ENCODE measurements around the gene HSP90AB1. TPM values are rescaled to one million over a fixed set of nuclear protein-coding genes. Genes with fewer than 3 reads are reported as not detected.

The HSP90AB1 gene
- total RNA-seq, 1 experiment from 2014 or later, result 967 TPM

GRCh38 chr6:44211284-44211683 lies 35.6 kb upstream of the HSP90AB1 start:
- H3K27me3 Mint-ChIP-seq (ENCODE audit: insufficient read depth, unreplicated experiment), result no peaks in the 10 kb centered on the region
- BruUV-seq (replicated peaks), result no TSS peak
- Histone ChIP-seq H3K4me3 (ENCODE audit: low read depth, low read length) (no peak overlapping the region), H3K4me1 (peaks cover 6% of the 10 kb centered on the region; the same call in 1 of the 2 replicates), H3K36me3 (ENCODE audit: control insufficient read depth, insufficient read depth, low read length) (no peaks in the 10 kb centered on the region), H3K9me3 (no peaks in the 10 kb centered on the region), H3K27me3 (replicated peaks; ENCODE audit: control insufficient read depth, insufficient read depth, low read length) (no peaks in the 10 kb centered on the region)
- TF ChIP-seq, protein P1, sequence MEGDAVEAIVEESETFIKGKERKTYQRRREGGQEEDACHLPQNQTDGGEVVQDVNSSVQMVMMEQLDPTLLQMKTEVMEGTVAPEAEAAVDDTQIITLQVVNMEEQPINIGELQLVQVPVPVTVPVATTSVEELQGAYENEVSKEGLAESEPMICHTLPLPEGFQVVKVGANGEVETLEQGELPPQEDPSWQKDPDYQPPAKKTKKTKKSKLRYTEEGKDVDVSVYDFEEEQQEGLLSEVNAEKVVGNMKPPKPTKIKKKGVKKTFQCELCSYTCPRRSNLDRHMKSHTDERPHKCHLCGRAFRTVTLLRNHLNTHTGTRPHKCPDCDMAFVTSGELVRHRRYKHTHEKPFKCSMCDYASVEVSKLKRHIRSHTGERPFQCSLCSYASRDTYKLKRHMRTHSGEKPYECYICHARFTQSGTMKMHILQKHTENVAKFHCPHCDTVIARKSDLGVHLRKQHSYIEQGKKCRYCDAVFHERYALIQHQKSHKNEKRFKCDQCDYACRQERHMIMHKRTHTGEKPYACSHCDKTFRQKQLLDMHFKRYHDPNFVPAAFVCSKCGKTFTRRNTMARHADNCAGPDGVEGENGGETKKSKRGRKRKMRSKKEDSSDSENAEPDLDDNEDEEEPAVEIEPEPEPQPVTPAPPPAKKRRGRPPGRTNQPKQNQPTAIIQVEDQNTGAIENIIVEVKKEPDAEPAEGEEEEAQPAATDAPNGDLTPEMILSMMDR (IDR thresholded peaks at IDR 0.05; ENCODE audit: insufficient read depth in 1 of 2, low read depth in 1 of 2, low read length in 1 of 2, severe bottlenecking in 1 of 2, unreplicated experiment in 1 of 2), result no peak
- intact Hi-C loops (cut with micrococcal nuclease; ENCODE audit: unreplicated experiment), result no loop called here
- ChIA-PET POLR2A (no interaction called here), CTCF (no interaction called here)
- H3K4me3 Mint-ChIP-seq (ENCODE audit: unreplicated experiment), result no peak overlapping the region
- no peaks in the 10 kb centered on the region for H3K36me3 Mint-ChIP-seq (ENCODE audit: insufficient read depth, unreplicated experiment)
- no peaks in the 10 kb centered on the region for H3K9me3 Mint-ChIP-seq (ENCODE audit: unreplicated experiment)
- H3K27ac Mint-ChIP-seq (ENCODE audit: unreplicated experiment), result no peak overlapping the region
- peaks cover 16% of the 10 kb centered on the region for H3K4me1 Mint-ChIP-seq (ENCODE audit: low read depth, unreplicated experiment)
- no peak for DNase-seq

DNA sequence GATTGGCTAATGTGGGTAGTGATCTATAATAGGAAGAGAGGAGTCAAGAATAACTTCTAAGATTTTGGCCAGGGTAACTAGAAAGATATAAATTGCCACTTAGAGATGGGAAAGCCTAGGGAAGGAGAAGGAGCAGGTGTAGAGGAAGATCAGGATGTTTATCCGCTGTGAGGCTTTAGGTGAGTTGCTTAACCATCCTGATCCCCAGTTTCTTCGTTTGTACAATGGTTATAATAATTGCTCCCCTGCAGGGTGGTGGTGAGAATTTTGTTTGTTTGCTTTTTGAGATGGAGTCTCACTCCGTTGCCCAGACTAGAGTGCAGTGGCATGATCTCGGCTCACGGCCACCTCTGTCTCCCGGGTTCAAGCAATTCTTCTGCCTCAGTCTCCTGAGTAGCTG lies 32.6 kb upstream of the HSP90AB1 start:
- peaks cover 9% of the 10 kb centered on the region for H3K4me1 Mint-ChIP-seq (ENCODE audit: low read depth, unreplicated experiment)
- TF ChIP-seq, protein P1 (IDR thresholded peaks at IDR 0.05; ENCODE audit: insufficient read depth in 1 of 2, low read depth in 1 of 2, low read length in 1 of 2, severe bottlenecking in 1 of 2, unreplicated experiment in 1 of 2), result no peak
- no peak overlapping the region for H3K27ac Mint-ChIP-seq (ENCODE audit: unreplicated experiment)
- DNase-seq, result no peak
- intact Hi-C loops (cut with micrococcal nuclease; ENCODE audit: unreplicated experiment), result no loop called here
- H3K9me3 Mint-ChIP-seq (ENCODE audit: unreplicated experiment), result no peaks in the 10 kb centered on the region
- H3K9me3 ChIP-seq, result no peaks in the 10 kb centered on the region
- CTCF ChIA-PET, result no interaction called here
- H3K27me3 Mint-ChIP-seq (ENCODE audit: insufficient read depth, unreplicated experiment), result no peaks in the 10 kb centered on the region
- no peak overlapping the region for H3K4me3 ChIP-seq (ENCODE audit: low read depth, low read length)
- no peak overlapping the region for H3K4me3 Mint-ChIP-seq (ENCODE audit: unreplicated experiment)
- H3K36me3 ChIP-seq (ENCODE audit: control insufficient read depth, insufficient read depth, low read length), result no peaks in the 10 kb centered on the region
- POLR2A ChIA-PET, result no interaction called here
- H3K36me3 Mint-ChIP-seq (ENCODE audit: insufficient read depth, unreplicated experiment), result peaks cover 1% of the 10 kb centered on the region
- no TSS peak for BruUV-seq (replicated peaks)
- H3K4me1 ChIP-seq, result peaks cover 13% of the 10 kb centered on the region
- H3K27me3 ChIP-seq (replicated peaks; ENCODE audit: control insufficient read depth, insufficient read depth, low read length), result no peaks in the 10 kb centered on the region

DNA sequence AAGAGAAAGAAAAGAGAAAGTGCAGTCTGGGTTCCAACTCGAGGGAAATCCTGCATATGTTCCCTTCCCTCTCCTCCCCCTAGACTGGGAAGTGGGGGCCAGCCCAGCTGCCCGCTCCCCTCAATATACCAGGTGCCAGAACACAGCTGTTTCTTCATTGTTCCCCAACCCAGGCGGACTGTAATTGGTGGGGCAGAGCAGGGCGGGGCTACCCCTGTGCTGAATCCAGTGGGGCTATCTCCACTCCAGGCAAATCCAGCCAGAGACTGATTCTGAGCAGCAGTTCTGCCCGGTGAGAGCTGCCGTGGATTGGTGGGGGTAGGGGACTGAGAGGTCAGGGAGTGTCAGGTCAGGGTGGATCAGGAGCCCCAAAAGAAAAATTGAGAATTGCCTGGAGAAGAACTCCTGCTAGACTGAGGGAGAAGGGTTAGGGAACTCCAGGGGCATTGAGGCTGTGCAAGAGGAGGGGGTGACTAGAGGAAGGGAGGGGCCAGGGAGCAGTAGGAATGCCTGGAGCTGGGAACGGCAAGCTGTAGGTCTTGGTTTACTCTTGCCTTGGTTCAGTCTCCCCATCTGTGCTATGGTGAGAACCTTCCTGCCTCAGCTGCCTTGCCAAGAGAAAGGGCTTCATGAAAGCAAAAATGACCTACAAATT lies 30.1 kb upstream of the HSP90AB1 start, which contains the start of gene MYMX:
MYMX (plus strand) TSS at position 250 of the 655 bp plus-strand sequence. CDS start 546 bp downstream, outside the sequence.
- peaks cover 6% of the 10 kb centered on the region for H3K36me3 Mint-ChIP-seq (ENCODE audit: insufficient read depth, unreplicated experiment)
- H3K4me1 Mint-ChIP-seq (ENCODE audit: low read depth, unreplicated experiment), result peaks cover 9% of the 10 kb centered on the region
- no peak within 1 kb of the TSS for H3K27ac Mint-ChIP-seq (ENCODE audit: unreplicated experiment)
- H3K4me3 Mint-ChIP-seq (ENCODE audit: unreplicated experiment), result no peak within 1 kb of the TSS
- CTCF ChIA-PET, result interaction anchor here (0.7 to 1.3 kb wide), 2 partner anchors 27 to 120 kb away, joined by 7 to 9 read pairs; no protein-coding TSS in a partner anchor
- TF ChIP-seq, protein P1 (IDR thresholded peaks at IDR 0.05; ENCODE audit: insufficient read depth in 1 of 2, low read depth in 1 of 2, low read length in 1 of 2, severe bottlenecking in 1 of 2, unreplicated experiment in 1 of 2), result no peak
- H3K27me3 Mint-ChIP-seq (ENCODE audit: insufficient read depth, unreplicated experiment), result no peaks in the 10 kb centered on the region
- Histone ChIP-seq H3K27me3 (replicated peaks; ENCODE audit: control insufficient read depth, insufficient read depth, low read length) (no peaks in the 10 kb centered on the region), H3K4me3 (ENCODE audit: low read depth, low read length) (no peak within 1 kb of the TSS), H3K9me3 (no peaks in the 10 kb centered on the region), H3K36me3 (ENCODE audit: control insufficient read depth, insufficient read depth, low read length) (no peaks in the 10 kb centered on the region), H3K4me1 (peaks cover 17% of the 10 kb centered on the region)
- no peak for DNase-seq
- POLR2A ChIA-PET, result no interaction called here
- H3K9me3 Mint-ChIP-seq (ENCODE audit: unreplicated experiment), result no peaks in the 10 kb centered on the region
- intact Hi-C loops (cut with micrococcal nuclease; ENCODE audit: unreplicated experiment), result no loop called here
- no TSS peak for BruUV-seq (replicated peaks)
